Measurements from ENCODE around the gene ADGRD2.

Gene ADGRD2

DNA sequence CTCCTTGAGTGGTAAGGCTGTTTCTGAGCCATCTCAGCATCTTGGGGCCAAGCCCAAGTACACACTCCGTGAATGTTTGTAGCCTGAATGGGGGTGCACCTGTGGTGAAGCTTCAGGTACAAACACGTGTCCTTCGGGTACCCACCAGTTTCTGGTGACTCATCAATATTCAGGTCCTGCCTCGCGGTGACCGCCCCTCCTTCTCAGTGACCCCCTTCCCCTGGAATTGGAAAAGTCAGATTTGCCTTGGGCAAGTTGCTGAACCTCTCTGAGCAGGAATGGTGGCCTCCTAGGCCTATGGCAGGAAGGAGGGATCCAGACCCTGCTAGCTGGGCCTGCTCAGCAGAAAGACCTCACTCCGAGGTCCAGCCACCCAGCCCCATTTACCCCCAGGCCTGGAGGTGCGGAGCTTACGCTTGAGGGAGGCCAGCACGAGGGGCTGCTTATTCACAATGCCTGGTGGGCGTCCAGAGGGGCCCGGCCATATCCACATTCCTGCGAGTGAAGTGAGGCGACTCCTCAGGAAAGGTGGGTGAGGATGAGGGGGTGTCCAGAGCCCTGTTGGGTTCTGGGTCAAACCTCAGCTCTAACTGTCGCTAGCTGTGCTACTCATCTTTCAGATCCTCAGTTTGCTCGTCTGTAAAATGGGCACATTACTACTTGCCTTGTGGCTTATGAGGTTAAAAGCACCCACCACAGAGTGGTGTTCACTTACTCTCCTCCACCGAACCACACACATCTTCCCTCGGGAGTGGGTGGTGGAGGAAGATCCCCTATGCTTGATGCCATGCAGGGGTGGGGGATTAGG lies 7.0 kb downstream of the ADGRD2 start:
- no peak for DNase-seq (ENCODE audit: low read depth in 1 of 2, low spot score in 1 of 2)

DNA sequence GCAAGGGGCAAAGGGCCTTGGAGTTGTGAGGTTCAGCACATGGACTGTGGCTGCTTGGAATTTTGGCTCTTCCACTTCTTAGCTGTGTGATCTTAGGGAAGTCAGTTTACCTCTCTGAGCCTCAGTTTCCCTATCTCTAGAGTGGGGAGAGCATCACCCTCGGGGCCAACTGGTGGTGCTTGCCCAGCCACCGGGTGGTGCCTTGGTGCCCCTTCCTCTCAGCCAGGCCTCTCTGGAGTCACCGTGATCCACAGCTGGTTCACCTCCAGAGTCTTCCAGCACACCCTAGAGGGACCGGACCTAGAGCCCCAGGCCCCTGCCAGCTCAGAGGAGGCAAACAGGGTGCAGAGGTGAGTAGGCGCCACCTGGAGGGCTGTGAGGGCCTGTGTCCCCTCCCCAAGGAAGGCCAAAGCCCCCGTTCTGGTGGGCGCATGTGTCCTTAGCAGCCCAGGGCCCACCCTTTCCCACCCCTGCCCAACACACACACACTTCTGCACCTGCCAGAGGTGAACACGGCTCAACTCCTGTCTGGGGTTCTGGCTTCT lies 7.7 kb downstream of the ADGRD2 start:
- no peak for DNase-seq (ENCODE audit: low read depth in 1 of 2, low spot score in 1 of 2)

DNA sequence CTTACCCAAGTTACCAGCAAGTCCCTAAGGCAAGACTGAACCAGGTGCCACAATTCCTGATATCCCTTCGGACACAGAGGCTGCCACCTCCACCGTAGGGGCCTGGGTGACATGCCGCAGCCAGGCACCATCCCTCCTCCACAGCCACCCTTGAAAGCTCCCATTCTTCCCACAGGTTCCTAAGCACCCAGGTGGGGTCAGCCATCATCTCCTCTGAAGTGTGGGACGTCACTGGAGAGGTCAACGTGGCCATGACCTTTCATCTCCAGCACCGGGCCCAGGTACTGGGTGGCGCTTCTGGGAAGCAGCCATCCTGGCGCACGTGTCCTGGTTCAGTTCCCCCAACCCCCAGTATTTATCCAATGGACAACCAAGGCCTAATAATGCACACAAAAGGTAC lies 8.2 kb downstream of the ADGRD2 start:
- no peak for DNase-seq (ENCODE audit: low read depth in 1 of 2, low spot score in 1 of 2)

DNA sequence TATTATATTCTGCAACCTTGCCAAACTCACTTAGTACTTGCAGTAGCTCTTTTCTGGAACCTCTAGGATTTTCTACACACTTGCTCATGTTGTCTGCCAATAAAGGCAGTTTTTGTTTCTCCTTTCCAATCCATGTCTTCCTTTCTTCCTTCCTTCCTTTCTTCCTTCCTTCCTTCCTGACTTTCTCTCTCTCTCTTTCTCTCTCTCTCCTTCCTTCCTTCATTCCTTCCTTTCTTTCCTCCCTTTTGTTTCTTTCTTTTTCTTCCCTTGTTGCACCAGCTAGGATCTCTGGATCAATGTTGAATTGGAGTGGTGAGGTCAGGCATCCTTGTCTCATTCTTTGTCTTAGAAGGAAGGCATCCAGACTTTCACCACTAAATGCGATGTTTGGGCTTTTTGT lies 12.5 kb downstream of the ADGRD2 start:
- DNase-seq (ENCODE audit: low read depth in 1 of 2, low spot score in 1 of 2) = no peak

DNA sequence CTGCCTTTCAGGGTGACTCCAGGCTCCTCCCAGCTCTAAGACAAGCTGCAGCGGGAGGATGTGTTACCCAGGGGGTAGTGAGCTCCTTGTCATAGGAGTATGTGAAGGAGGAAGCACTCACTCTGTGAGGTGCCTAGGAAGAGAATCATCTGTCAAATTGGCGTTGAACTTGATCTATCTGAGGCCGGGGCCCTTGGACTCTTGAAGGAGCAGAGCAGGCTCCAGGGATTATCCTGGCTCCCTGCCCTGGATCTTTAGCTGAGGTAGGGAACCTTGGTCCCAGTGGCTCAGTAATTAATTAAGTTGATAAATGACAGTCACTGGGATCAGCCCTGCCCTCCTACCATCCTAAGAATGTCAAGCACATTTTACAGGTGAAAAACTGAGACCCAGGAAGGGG lies 15.5 kb downstream of the ADGRD2 start:
- no peak for DNase-seq (ENCODE audit: low read depth in 1 of 2, low spot score in 1 of 2)

DNA sequence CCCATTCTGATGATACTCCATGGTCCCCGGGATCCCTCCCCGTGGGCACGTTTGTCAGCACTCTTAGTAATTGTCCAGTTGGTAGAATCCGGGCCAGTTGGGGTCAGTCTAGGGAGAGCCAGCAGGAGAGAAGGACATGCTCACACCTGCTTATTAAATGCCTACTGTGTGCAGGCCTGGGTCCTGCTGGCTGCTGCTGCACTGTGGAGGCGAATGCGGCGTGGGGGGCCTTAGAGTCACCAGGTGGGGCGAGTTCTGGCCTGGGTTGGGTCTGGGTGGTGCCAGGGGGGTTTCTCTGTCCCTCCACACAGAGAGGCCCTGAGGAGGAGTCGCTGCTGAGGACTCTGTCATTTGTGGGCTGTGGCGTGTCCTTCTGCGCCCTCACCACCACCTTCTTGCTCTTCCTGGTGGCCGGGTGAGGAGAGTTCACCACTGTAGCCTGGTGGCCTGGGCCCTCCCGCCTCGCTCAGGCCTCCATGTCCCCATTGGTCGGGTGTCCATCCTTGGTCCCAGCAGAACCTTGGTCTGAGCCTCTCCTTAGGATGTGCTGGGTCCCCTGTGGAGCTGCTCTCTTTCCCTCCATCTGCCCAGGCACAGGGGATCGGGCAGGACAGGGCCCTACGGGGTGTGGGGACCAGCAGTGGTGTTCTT lies 17.3 kb downstream of the ADGRD2 start:
- DNase-seq (ENCODE audit: low read depth in 1 of 2, low spot score in 1 of 2) = no peak

DNA sequence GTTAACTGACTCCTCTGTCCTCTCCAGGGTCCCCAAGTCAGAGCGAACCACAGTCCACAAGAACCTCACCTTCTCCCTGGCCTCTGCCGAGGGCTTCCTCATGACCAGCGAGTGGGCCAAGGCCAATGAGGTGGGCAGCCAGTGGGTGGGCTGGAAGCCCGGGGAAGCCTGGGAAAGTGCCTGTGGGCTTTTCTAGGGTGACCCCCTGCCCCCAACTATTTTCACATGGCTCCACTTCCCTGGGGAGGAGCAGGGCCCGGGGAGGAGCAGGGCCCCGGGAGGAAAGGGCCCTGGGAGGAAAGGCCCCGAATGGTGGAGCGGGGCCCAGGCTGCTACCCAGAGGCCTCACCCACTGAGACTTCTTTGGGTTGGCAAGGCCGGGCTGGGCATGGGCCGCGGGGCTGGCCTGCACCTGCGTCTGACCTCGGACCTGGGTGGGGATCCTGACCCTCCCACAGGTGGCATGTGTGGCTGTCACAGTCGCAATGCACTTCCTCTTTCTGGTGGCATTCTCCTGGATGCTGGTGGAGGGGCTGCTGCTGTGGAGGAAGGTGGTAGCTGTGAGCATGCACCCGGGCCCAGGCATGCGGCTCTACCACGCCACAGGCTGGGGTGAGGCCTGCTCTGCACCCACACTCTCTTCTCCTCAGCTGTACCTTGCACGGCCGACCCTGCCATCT lies 17.9 kb downstream of the ADGRD2 start:
- DNase-seq (ENCODE audit: low read depth in 1 of 2, low spot score in 1 of 2) = no peak

DNA sequence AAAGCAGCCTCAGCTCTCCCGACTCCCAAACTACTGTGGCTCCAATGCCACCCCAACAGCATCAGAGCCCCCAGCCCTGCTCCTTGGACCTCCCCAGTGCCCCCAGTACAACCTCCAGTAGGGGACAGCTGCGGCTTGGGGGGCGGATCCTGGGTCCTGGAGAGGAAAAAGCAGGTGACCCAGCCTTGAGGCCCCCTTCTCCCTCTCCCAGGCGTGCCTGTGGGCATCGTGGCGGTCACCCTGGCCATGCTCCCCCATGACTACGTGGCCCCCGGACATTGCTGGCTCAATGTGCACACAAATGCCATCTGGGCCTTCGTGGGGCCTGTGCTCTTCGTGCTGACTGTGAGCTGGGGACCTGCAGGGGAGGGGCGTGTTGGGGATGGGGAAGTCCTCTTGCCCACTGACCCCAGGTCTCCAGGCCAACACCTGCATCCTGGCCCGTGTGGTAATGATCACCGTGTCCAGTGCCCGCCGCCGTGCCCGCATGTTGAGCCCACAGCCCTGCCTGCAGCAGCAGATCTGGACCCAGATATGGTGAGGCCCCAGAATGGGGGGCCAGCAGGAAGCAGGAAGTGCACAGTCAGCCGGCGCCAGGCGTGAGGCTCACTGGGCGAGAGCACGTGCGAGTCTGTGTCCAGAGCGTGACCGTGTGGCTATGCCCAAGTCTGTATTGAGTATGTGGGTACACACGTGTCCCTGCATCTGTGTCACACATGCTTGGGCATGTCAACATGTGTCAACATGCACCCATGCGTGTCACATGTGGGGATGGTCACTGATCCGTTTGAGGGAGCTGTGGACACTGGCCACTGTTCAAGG lies 19.0 kb downstream of the ADGRD2 start:
- no peak for DNase-seq (ENCODE audit: low read depth in 1 of 2, low spot score in 1 of 2)

DNA sequence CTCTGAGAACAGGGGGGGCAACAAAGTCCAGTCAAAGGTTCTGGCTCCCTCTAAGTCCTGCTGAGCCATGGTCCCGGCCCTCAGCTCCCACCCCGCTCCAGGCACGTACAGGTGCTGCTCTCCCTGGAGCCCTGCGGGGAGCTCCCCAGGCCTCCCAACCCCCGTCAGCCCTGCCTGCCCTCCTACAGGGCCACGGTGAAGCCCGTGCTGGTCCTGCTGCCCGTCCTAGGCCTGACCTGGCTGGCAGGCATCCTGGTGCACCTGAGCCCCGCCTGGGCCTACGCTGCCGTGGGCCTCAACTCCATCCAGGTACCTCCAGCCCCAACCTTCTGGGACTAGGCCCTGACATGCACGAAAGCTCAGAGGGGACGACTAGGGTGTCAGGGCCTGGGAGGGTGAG lies 20.1 kb downstream of the ADGRD2 start:
- DNase-seq (ENCODE audit: low read depth in 1 of 2, low spot score in 1 of 2) = no peak

DNA sequence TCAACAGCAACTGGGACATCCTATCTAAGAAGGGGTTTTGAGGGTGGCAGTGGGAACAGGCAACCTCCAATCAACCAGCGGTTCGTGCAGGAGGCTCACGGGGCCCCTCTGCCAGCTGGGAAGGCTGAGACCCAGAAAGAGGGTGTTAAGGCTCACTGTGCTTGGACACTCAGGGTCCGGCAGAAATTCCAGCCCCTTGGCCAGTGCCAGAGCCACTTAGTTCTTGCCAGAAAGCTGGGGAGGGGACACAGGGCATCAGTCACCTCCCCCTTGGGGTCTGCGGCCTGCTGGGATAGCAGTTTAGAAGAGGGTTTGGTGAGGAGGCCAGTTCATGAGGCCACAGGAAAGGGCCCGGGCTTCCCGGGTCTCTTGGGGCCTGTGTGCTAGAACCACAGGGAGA lies 20.5 kb downstream of the ADGRD2 start:
- no peak for DNase-seq (ENCODE audit: low read depth in 1 of 2, low spot score in 1 of 2)

DNA sequence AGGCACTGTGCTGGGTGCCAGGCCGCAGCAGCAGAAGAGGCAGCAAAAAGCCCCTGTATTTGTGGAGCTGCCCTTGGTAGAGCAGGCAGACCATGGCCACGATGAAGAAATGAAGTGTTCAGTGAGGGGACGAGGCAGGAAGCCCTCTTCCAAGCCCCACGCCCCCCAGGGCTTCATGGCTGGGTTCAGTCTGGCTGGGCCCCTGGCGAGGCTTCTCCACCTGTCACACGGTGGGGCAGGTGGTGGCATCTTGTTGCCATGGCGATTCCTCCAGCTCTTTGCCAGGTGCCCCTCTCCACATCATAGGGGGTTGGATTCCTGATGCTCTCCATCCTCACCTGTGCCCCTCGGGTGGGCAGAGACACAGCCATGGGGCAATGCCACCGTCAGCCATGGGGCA lies 21.5 kb downstream of the ADGRD2 start:
- DNase-seq (ENCODE audit: low read depth in 1 of 2, low spot score in 1 of 2) = no peak

DNA sequence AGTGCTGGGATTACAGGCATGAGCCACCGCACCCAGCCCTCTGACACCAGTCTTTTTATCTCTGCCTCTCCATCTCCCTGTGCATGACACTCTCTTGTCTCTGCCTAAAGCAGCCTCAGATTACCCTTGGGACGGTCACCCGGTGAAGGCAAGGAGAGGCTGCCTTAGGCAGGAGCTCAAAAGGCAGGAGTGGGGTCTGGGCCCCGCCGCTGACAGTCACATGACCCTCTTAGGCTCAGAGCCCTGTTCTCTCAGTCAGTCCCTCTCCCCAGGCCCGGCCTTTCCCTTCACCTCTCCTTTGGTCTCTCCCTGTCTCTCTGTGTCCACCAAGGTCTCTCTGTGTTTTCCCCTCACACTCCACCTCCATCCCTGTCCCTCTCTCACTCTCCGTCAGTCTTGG lies 22.5 kb downstream of the ADGRD2 start:
- DNase-seq (ENCODE audit: low read depth in 1 of 2, low spot score in 1 of 2) = no peak

DNA sequence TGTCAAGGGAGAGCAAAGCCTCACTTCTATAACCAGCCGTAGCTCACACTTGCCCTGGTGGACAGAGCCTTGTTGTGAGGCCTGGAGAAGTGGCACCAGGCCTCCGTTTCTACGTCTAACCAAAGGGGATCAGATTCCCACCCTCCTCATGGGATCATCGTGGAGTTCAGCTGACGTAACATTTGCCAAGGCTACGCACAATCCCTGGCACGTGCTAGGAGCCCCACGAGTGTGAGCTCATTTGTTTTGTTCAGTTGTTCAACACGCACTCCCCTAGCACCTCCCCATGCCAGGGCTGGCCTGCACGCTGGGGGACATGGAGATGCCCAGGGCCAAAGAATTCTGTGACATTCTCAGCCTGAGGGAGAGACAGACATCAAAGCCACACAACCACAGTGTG lies 23.1 kb downstream of the ADGRD2 start:
- no peak for DNase-seq (ENCODE audit: low read depth in 1 of 2, low spot score in 1 of 2)

DNA sequence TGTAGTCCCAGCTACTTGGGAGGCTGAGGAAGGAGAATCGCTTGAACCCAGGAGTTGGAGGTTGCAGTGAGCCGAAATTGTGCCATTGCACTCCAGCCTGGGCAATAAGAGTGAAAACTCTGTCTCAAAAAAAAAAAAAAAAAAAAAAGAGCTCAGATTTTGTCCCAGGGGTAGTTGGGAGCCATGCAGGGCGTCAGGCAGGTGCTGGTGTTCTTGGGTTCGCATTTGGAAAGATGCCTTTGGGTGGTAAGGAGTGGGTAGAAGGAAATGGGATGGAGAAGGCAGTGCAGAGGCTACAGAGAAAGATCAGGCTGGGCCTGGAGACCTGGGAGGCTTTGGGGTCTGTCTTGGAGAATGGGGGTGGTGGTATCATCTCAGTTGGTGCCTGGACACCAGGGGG lies 23.9 kb downstream of the ADGRD2 start:
- no peak for DNase-seq (ENCODE audit: low read depth in 1 of 2, low spot score in 1 of 2)

DNA sequence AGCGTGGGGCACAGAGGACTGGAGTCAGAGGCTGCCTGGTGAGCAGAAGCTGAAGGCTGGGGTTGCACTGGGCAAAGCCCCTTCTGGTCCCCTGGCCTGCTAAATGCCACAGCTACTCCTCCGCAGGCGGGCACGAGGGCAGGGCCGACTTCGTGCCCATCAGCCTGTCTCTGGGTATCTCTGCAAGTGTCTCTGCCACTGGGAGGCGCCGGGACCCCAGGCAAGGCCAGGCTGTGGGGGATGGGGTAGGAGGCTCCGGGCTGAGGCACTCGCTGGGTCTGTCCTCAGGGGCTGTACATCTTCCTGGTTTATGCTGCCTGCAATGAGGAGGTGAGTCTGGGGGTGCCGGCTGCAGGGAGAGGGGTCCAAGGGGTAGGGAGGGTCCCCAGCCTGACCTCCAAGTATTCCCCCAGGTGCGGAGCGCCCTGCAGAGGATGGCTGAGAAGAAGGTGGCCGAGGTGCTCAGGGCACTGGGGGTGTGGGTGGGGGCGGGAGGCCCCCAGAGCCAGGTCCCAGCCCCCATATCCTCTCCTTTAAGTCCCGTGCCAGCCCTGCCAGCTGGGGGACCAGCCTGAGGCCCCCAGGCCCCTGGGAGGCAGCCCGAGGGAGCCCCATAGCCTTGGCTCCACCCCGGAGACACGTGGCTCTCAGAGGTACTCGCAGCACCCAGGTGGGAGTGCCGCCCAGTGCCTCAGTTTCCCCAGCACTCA lies 25.1 kb downstream of the ADGRD2 start:
- no peak for DNase-seq (ENCODE audit: low read depth in 1 of 2, low spot score in 1 of 2)

DNA sequence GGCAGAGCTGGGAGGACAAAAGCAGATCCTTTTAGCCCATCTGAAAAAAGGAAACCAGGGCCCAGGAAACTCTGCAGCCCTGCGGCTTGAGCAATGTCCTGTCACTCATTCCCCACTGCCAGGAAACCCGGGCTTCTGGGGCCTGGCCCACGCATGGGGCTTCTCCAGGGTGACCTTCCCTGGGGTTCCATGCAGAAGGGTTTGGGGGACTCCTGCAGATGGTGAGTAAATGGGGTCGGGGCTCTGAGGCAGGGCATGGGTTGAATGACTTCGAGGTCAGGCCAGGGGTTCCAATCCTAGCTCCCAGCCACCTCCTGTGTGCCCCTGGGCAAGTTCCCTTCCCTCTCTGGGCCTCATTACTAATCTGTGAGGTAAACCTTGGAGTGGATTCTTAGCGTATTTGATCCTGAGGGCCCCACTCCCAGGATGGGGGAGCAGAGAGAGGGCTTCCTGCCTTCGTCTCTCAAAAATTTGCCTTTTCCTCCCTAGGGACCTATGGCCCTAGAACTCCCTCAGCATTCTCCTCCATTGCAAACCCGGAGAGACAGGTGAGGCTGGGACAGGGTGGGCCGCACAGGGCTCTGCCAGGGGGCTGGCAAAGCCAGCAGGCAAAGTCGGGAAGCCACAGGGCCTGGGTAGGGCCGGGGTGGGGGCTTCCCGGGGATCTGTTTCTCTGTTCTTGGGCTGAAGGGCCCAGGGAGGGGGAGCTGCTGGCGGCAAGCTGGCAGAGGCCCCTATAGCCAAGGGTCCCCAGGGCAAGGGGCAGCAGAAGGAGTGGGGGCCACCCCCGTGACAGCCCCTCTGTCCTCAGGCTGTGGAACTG lies 25.8 kb downstream of the ADGRD2 start:
- DNase-seq (ENCODE audit: low read depth in 1 of 2, low spot score in 1 of 2) = no peak

DNA sequence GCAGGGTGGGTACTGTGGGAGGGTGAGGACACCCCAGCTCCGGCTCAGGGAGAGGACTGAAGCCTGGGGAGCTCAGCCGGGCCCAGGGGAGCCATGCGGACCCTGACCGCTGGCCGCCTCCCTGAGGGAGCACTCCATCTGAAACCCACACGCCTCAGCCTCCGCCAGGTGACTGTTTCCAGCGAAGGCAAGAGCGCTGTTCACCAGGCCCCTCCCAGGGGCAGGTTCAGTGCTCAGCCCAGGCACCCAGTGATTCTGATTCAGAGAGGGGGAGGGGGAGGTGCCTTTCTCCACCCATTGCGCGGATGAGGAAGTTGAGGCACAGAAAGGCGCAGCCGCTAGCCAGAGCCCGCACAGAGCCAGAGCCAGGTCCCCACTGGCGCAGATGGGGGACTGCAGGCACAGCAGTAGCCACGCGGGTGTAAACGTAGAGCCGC lies 27.0 kb downstream of the ADGRD2 start:
- DNase-seq (ENCODE audit: low read depth in 1 of 2, low spot score in 1 of 2) = no peak

DNA sequence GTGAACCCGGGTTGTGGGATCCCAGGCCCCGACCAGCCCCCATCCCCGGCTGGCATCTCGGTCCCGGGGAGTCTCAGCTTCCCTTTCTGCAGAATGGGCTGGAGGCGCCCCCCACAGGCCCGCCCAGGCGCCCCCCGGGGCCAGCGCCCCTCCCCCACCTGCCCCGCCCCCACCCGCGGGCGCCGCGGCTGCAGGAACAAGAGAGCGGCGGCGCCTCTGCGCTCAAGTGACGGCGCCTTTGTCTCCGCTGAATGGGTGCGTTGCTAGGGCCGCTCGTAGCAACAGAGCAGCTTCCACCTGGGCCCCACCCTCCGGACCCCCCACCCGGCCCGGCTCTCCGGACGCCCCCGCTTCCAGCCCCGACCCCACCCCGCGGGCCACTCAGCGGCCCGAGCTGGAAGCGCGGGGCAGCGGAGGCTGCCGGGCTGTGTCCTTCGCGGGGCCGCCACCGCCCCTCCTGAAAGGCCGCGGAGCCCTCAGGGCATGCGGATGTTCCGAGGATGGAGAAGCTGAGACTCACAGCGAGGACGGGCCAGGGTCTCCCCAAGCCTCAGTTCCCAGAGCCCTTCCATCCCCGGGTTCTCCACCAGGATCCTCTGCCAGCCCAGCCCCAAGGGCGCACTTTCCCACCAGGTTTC lies 27.5 kb downstream of the ADGRD2 start:
- no peak for DNase-seq (ENCODE audit: low read depth in 1 of 2, low spot score in 1 of 2)

DNA sequence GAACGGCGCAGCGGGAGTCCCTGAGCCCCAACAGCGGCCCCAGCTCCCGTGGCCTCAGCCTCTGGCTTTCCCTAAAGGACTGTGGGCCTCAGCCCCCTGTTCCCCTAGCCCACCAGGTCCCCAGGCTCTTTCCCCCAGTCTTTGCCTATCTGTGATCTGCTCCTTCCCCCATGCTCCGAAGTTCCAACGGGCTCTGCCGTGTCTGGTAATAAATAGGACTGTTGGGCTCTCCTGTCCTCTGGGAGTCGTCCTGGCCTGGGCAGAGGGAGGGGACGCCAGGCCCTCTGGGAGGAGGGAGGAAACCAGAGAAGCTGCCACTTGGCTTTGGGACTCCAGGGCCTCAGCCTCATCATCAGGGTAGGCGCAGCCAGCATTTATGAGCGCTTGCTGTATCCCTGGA lies 28.1 kb downstream of the ADGRD2 start:
- DNase-seq (ENCODE audit: low read depth in 1 of 2, low spot score in 1 of 2) = no peak
